MM.1S (cell line): Measurements from ENCODE around the gene RREB1.
A peak's percentile ranks its signal among the peaks of the same experiment; 100 is the strongest.

ENCODE experiments used
- DNase-seq: peaks from one replicate; pipeline ENCODE4 v3.0.0-alpha.2; 2015
- H2AFZ ChIP-seq: fragments of 300-600 bp; sonication (generic); 2 replicates; pipeline ENCODE4 v1.6.0; 2016; ENCODE audit warnings: antibody characterized with exemption, low read length
- H3F3A ChIP-seq: fragments of 300-600 bp; sonication (generic); 2 replicates; pipeline ENCODE4 v1.6.1; 2016; ENCODE audit warnings: mild to moderate bottlenecking, antibody characterized with exemption, low read length, moderate library complexity, mixed read lengths; ENCODE audit not compliant: insufficient read depth
- H3K27ac ChIP-seq: fragments of 300-600 bp; sonication (generic); 2 replicates; pipeline ENCODE4 v1.5.1; 2016; ENCODE audit warnings: mild to moderate bottlenecking, low read length
- H3K27me3 ChIP-seq: fragments of 300-600 bp; sonication (generic); replicated peaks from 2 replicates; pipeline ENCODE4 v1.6.0; 2016; ENCODE audit warnings: low read length; ENCODE audit not compliant: insufficient read depth
- H3K36me3 ChIP-seq: fragments of 300-600 bp; sonication (generic); replicated peaks from 2 replicates; pipeline ENCODE4 v1.6.1; 2016; ENCODE audit warnings: mild to moderate bottlenecking, low read length, mixed read lengths; ENCODE audit not compliant: insufficient read depth
- H3K4me1 ChIP-seq: fragments of 300-600 bp; sonication (generic); 2 replicates; pipeline ENCODE4 v1.6.1; 2016; ENCODE audit warnings: low read length, mixed read lengths
- H3K4me2 ChIP-seq: fragments of 300-600 bp; sonication (generic); 2 replicates; pipeline ENCODE4 v1.6.0; 2016; ENCODE audit warnings: low read depth, low read length
- H3K4me3 ChIP-seq: fragments of 300-600 bp; sonication (generic); 2 replicates; pipeline ENCODE4 v1.5.1; 2016; ENCODE audit warnings: low read length, mixed read lengths
- H3K79me2 ChIP-seq: fragments of 300-600 bp; sonication (generic); 2 replicates; pipeline ENCODE4 v1.6.1; 2016; ENCODE audit warnings: mixed run types, low read length, mixed read lengths
- H3K9ac ChIP-seq: fragments of 300-600 bp; sonication (generic); 2 replicates; pipeline ENCODE4 v1.6.1; 2016; ENCODE audit warnings: low read length, mixed read lengths
- H3K9me2 ChIP-seq: fragments of 300-600 bp; sonication (generic); replicated peaks from 2 replicates; pipeline ENCODE4 v1.6.1; 2016; ENCODE audit warnings: mild to moderate bottlenecking, low read length, mixed read lengths; ENCODE audit not compliant: insufficient read depth
- H3K9me3 ChIP-seq: fragments of 300-600 bp; sonication (generic); replicated peaks from 2 replicates; pipeline ENCODE4 v1.6.1; 2016; ENCODE audit warnings: mild to moderate bottlenecking, low read length, mixed read lengths; ENCODE audit not compliant: insufficient read depth
- H4K20me1 ChIP-seq: fragments of 300-600 bp; sonication (generic); 2 replicates; pipeline ENCODE4 v1.6.1; 2016; ENCODE audit warnings: mild to moderate bottlenecking, low read length, moderate library complexity, mixed read lengths; ENCODE audit not compliant: insufficient read depth
- CTCF ChIP-seq: fragments of 300-600 bp; sonication (generic); IDR thresholded peaks from 2 replicates; pipeline ENCODE4 v1.5.1; 2016; ENCODE audit warnings: antibody characterized with exemption, low read length, mixed read lengths
- EZH2 ChIP-seq: fragments of 300-600 bp; sonication (generic); optimal IDR thresholded peaks from 2 replicates; pipeline ENCODE3; 2017; ENCODE audit warnings: low read depth, mild to moderate bottlenecking, antibody characterized with exemption, low read length, mixed read lengths
- EZH2phosphoT487 ChIP-seq: fragments of 300-600 bp; sonication (generic); IDR thresholded peaks from 2 replicates; pipeline ENCODE4 v1.6.1; 2018; ENCODE audit warnings: antibody characterized with exemption, low read length

Gene RREB1

DNA sequence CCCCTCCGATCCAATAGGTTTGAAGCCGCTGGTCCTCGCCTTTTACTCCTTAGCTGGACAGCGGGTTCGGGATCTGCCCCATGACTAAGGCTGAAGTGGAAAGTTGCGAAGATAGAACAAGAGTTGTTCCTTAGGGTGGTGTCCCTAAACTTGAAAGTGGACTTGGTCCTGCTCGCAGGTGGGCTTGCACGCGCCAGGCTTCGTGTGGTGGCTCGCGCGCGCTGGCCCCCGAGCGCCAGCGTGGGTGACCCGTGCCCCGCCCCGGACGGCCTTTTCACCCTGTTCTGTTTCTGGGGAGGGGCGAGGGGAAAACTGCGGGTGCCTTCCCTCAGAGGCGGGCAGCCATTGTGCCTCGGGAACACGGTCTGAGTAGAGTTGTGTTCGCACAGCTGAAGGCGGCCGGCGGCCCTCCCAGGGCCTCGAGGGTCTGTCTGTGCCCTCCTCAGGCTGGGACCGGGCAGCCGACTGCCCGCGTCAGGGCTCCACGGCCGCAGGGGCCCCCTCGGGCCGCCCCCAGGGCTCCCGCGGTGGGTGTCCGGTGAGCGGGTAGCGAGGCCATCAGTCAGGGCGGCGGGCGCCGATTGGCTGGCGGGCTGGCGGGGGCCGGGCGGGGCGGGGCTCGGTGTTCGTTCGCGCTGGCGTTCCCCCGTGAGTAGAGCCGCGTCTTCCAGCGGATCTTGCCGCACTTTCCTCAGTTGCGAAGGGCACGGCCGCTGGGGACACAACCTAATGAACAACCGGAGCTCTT lies 33.0 kb downstream of the RREB1 start:
- TF ChIP-seq EZH2 (no peak), CTCF (no peak), EZH2phosphoT487 (no peak)
- Histone ChIP-seq H2AFZ (peak overlapping the region; percentile 52), H3K4me2 (peak overlapping the region; percentile 81), H3K36me3 (no peaks in the 10 kb centered on the region), H3K27me3 (no peaks in the 10 kb centered on the region), H3F3A (peaks cover 76% of the 10 kb centered on the region), H3K79me2 (peaks cover 62% of the 10 kb centered on the region), H3K9ac (peak overlapping the region; percentile 79), H3K9me3 (no peaks in the 10 kb centered on the region), H3K9me2 (no peaks in the 10 kb centered on the region), H3K27ac (peak overlapping the region; percentile 49; the same call in 1 of the 2 replicates), H3K4me1 (peaks cover 69% of the 10 kb centered on the region), H3K4me3 (peak overlapping the region; percentile 68), H4K20me1 (no peaks in the 10 kb centered on the region)
- DNase-seq = peak; percentile 76

- Histone ChIP-seq H3K79me2 (peaks cover 76% of the 10 kb centered on the region), H3K4me1 (peaks cover 75% of the 10 kb centered on the region), H3K4me2 (peak overlapping the region; percentile 88; the same call in 1 of the 2 replicates), H3K9me2 (no peaks in the 10 kb centered on the region), H2AFZ (no peak overlapping the region), H3K4me3 (no peak overlapping the region), H3K9me3 (no peaks in the 10 kb centered on the region), H4K20me1 (no peaks in the 10 kb centered on the region), H3K27ac (peak overlapping the region; percentile 82; the same call in 1 of the 2 replicates), H3F3A (peaks cover 72% of the 10 kb centered on the region), H3K27me3 (no peaks in the 10 kb centered on the region), H3K36me3 (no peaks in the 10 kb centered on the region), H3K9ac (no peak overlapping the region)
- TF ChIP-seq EZH2 = no peak
- TF ChIP-seq CTCF = no peak
- no peak for DNase-seq
Measured at GRCh38 chr6:7142228-7142801, 34.6 kb downstream of the RREB1 start.

DNA sequence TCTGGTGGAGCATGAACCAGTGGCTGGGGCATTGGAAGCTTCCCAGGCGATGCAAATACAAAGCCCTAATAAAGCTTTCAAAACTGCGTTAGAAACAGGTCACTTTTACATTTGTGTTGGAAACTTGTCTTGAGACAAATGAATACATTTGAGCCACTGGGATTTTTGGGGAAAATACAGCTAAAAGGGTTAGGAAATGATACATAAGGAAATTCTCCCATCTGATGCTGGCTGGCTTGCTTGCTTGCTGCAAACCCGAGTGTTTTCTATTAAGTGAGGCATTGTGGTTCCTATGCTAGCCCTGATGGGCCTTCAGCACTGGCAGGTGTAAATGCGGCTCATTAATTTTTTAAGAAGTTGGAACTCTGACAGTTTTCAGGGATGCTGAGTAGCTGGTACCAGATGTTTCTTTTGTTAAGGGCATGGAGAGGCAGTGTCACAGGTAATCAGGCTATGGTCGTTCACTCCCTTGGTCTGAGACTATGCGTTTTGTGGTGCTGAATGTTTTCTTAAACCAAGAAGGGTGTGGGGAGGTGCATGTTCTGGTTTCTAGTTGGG lies 35.2 kb downstream of the RREB1 start:
- peak; percentile 66 for DNase-seq
- peaks cover 65% of the 10 kb centered on the region for H3F3A ChIP-seq
- H3K4me1 ChIP-seq = peaks cover 81% of the 10 kb centered on the region

More for the DNA sequence above, 35.2 kb downstream of the RREB1 start:
- no peaks in the 10 kb centered on the region for H4K20me1 ChIP-seq
- H3K9me3 ChIP-seq = no peaks in the 10 kb centered on the region
- peak overlapping the region; percentile 82 for H3K27ac ChIP-seq
- TF ChIP-seq EZH2phosphoT487 (no peak), CTCF (no peak), EZH2 (no peak)
- H2AFZ ChIP-seq = no peak overlapping the region
- no peaks in the 10 kb centered on the region for H3K36me3 ChIP-seq
- H3K4me3 ChIP-seq = peak overlapping the region; percentile 12
- no peaks in the 10 kb centered on the region for H3K9me2 ChIP-seq
- peaks cover 82% of the 10 kb centered on the region for H3K79me2 ChIP-seq
- H3K27me3 ChIP-seq = no peaks in the 10 kb centered on the region
- H3K4me2 ChIP-seq = peak overlapping the region; percentile 88
- H3K9ac ChIP-seq = peak overlapping the region; percentile 61; the same call in 1 of the 2 replicates
